HepG2 (cell line): Measurements from ENCODE around the gene CABP2. TPM values are rescaled to one million over a fixed set of nuclear protein-coding genes. Genes with fewer than 3 reads are reported as not detected.

Source experiments
- BRCA1 ChIP-seq: sonication (generic); formaldehyde crosslinking; IDR thresholded peaks from 2 replicates; pipeline ENCODE4 v1.4.0; 2020; ENCODE audit warnings: missing genetic modification reagents
- CREM ChIP-seq, 2 experiments: sonication (generic) in 1 of 2; formaldehyde crosslinking in 1 of 2; IDR thresholded peaks; 2 replicates each; pipeline versions ENCODE4 v1.4.0 to v1.6.1; 2016 to 2020; ENCODE audit warnings: antibody characterized with exemption in 1 of 2, mild to moderate bottlenecking in 1 of 2, missing genetic modification reagents in 1 of 2
- DDIT3 ChIP-seq: sonication (generic); formaldehyde crosslinking; IDR thresholded peaks from 2 replicates; pipeline ENCODE4 v1.4.0; 2020; ENCODE audit warnings: mild to moderate bottlenecking, missing genetic modification reagents
- E2F2 ChIP-seq: sonication (generic); formaldehyde crosslinking; IDR thresholded peaks from 2 replicates; pipeline ENCODE4 v1.4.0; 2020; ENCODE audit warnings: missing genetic modification reagents, borderline replicate concordance
- FOXK2 ChIP-seq: fragments of 450-650 bp; IDR thresholded peaks from 2 replicates; pipeline ENCODE4 v1.6.1; 2016
- HOXA3 ChIP-seq: sonication (generic); formaldehyde crosslinking; IDR thresholded peaks from 2 replicates; pipeline ENCODE4 v1.5.0; 2020; ENCODE audit warnings: missing genetic modification reagents
- IRX3 ChIP-seq: sonication (generic); formaldehyde crosslinking; IDR thresholded peaks from 2 replicates; pipeline ENCODE4 v1.8.1; 2023; ENCODE audit warnings: mild to moderate bottlenecking, low read depth, missing genetic modification reagents, borderline replicate concordance
- PBX3 ChIP-seq: sonication (generic); formaldehyde crosslinking; IDR thresholded peaks from 2 replicates; pipeline ENCODE4 v1.8.1; 2023; ENCODE audit warnings: missing genetic modification reagents, inconsistent platforms, borderline replicate concordance
- PRDM10 ChIP-seq: sonication (generic); formaldehyde crosslinking; IDR thresholded peaks from 2 replicates; pipeline ENCODE4 v1.4.0; 2020; ENCODE audit warnings: low read depth, missing genetic modification reagents
- RELA ChIP-seq: sonication (generic); formaldehyde crosslinking; IDR thresholded peaks from 2 replicates; pipeline ENCODE4 v1.4.0; 2020; ENCODE audit warnings: missing genetic modification reagents
- RFX1 ChIP-seq: fragments of 450-650 bp; IDR thresholded peaks from 2 replicates; pipeline ENCODE4 v1.6.1; 2017
- SMARCC2 ChIP-seq: fragments of 450-650 bp; IDR thresholded peaks from 2 replicates; pipeline ENCODE4 v1.6.1; 2017; ENCODE audit warnings: antibody characterized with exemption, mild to moderate bottlenecking
- SNAPC5 ChIP-seq: sonication (generic); formaldehyde crosslinking; IDR thresholded peaks from 2 replicates; pipeline ENCODE4 v1.8.1; 2023; ENCODE audit warnings: mild to moderate bottlenecking, missing genetic modification reagents, borderline replicate concordance
- SUZ12 ChIP-seq: fragments of 150-350 bp; IDR thresholded peaks from 2 replicates; pipeline ENCODE4 v1.6.1; 2014; ENCODE audit warnings: low read depth, low read length
- TFDP2 ChIP-seq: sonication (generic); formaldehyde crosslinking; IDR thresholded peaks from 2 replicates; pipeline ENCODE4 v1.4.0; 2020; ENCODE audit warnings: missing genetic modification reagents
- TGIF2 ChIP-seq: IDR thresholded peaks from 2 replicates; pipeline ENCODE4 v1.6.1; 2016; ENCODE audit warnings: control low read depth, missing compliant biosample characterization
- ZNF160 ChIP-seq: sonication (generic); formaldehyde crosslinking; IDR thresholded peaks from 2 replicates; pipeline ENCODE4 v1.8.0; 2022; ENCODE audit warnings: mild to moderate bottlenecking, inconsistent platforms, missing genetic modification reagents
- ZNF513 ChIP-seq: sonication (generic); formaldehyde crosslinking; conservative IDR thresholded peaks from 2 replicates; pipeline ENCODE4 v1.5.0; 2020; ENCODE audit warnings: missing genetic modification reagents
- ZNF549 ChIP-seq: sonication (generic); formaldehyde crosslinking; IDR thresholded peaks from 2 replicates; pipeline ENCODE4 v1.5.0; 2020; ENCODE audit warnings: missing genetic modification reagents
- polyA plus RNA-seq, 8 experiments: library from polyadenylated mRNA; depleted of rRNA in 3 of 8; stranded (reverse) in 7 of 8; unstranded in 1 of 8; fragments of >200 nt; fragmentation: Illumina TruSeq in 4 of 8; extraction: Trizol in 4 of 8; gene quantifications; 2 replicates each; pipeline versions ENCODE4 v1.2.1 to v1.2.3, GENCODE V29; 2011 to 2016; ENCODE audit warnings: low read depth in 4 of 8, missing spikeins in 1 of 8, mixed read lengths in 1 of 8; ENCODE audit not compliant: insufficient read depth in 1 of 8
- total RNA-seq, 5 experiments: library from RNA; depleted of rRNA; stranded (reverse); fragments of >200 nt; fragmentation: Illumina TruSeq; extraction: Trizol; gene quantifications; 2 replicates each; pipeline ENCODE4 v1.2.3, GENCODE V29; 2016; ENCODE audit warnings: low read depth in 1 of 5

Gene CABP2
- total and polyA plus RNA-seq, 2 of the 13 experiments (the other 11 are each of a cell fraction or from before 2014, with no cell fraction given), result not detected

- TF ChIP-seq ZNF513 (CRISPR knock-in tag) (no peak), FOXK2 (no peak), HOXA3 (CRISPR knock-in tag) (peak; percentile 97), BRCA1 (CRISPR knock-in tag) (peak; percentile 94; the same call in 1 of the 2 replicates), RFX1 (no peak), TGIF2 (CRISPR knock-in tag) (no peak; the same call in 1 of the 2 replicates), ZNF160 (CRISPR knock-in tag) (peak; percentile 79), SNAPC5 (CRISPR knock-in tag) (peak; percentile 96), PBX3 (CRISPR knock-in tag) (0 out of 2 replicates have a peak, but pooled peaks have one; percentile 54), TFDP2 (CRISPR knock-in tag) (peak; percentile 99), SUZ12 (no peak), SMARCC2 (no peak), RELA (CRISPR knock-in tag) (peak; percentile 85; the same call in 1 of the 2 replicates), PRDM10 (CRISPR knock-in tag) (no peak), DDIT3 (CRISPR knock-in tag) (0 out of 2 replicates have a peak, but pooled peaks have one; percentile 78), IRX3 (CRISPR knock-in tag) (peak; percentile 99), ZNF549 (CRISPR knock-in tag) (no peak), CREM (IDR thresholded peaks at IDR 0.05) (peak; percentile 83), CREM (CRISPR knock-in tag; IDR thresholded peaks at IDR 0.05) (no peak), E2F2 (no peak)
Measured at GRCh38 chr11:67482827-67483798, 40.1 kb downstream of the CABP2 start, which contains the start of gene AIP (continued).
